22Rv1 (cell line): ENCODE measurements around the gene CHAC1.

Source experiments
- H3K27ac ChIP-seq: fragments of 450-650 bp; 2 replicates; pipeline ENCODE4 v1.5.1; 2017
- CTCF ChIP-seq: fragments of 450-650 bp; IDR thresholded peaks from 2 replicates; pipeline ENCODE4 v1.5.1; 2017; ENCODE audit warnings: mild to moderate bottlenecking
- ZFX ChIP-seq: fragments of 450-650 bp; IDR thresholded peaks from 2 replicates; pipeline ENCODE4 v1.6.1; 2017; ENCODE audit warnings: antibody characterized with exemption, borderline replicate concordance

Gene CHAC1

GRCh38 chr15:40915679-40916078 is 37.6 kb upstream of the CHAC1 start:
- no peak for TF ChIP-seq ZFX
- TF ChIP-seq CTCF: no peak
- no peak overlapping the region for H3K27ac ChIP-seq

- no peak for TF ChIP-seq CTCF
- TF ChIP-seq ZFX: no peak
- H3K27ac ChIP-seq: no peak overlapping the region
These were observed 35.7 kb upstream of the CHAC1 start for GRCh38 chr15:40917585-40917984.

GRCh38 chr15:40918146-40918798 is 35.0 kb upstream of the CHAC1 start:
- no peak overlapping the region for H3K27ac ChIP-seq
- TF ChIP-seq CTCF (no peak), ZFX (no peak)

- no peak overlapping the region for H3K27ac ChIP-seq
- TF ChIP-seq CTCF: no peak
- TF ChIP-seq ZFX: no peak
These were observed 34.4 kb upstream of the CHAC1 start for GRCh38 chr15:40918799-40919392.

DNA sequence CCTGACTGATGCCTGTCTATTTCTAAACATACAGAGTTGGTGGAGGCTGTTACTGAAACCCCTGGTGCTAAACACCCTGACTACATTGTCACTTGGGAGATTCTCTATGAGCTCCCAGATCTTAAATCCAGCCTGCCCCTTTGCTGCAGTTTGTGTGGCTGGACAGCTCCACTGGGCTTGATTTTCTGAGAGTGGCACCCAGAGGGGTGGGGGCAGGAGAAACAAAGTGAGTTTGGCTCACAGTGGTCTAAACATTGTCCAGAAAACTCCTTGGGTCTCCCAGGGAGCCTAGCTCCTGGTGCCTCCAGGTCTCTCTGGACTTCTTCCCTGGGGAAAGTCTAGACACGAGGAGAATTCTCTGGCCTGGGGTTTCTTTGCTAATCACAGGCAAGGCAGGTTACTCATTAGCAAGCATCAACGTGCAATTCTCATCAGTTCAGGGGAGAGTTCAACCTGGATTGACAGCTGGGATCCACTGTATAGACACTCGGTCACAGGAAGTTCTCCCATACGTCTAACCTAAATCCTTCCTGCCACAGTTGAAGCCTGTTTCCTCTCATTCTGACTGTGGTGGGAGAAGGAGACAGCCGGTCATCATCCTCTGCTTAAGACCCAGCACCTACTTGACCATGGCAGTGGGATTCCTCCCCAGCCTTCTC is 31.2 kb upstream of the CHAC1 start:
- H3K27ac ChIP-seq: no peak overlapping the region

GRCh38 chr15:40922608-40923005 is 30.7 kb upstream of the CHAC1 start:
- TF ChIP-seq CTCF: no peak
- TF ChIP-seq ZFX: no peak
- H3K27ac ChIP-seq: no peak overlapping the region

More for the DNA sequence above, 31.2 kb upstream of the CHAC1 start:
- no peak for TF ChIP-seq ZFX

DNA sequence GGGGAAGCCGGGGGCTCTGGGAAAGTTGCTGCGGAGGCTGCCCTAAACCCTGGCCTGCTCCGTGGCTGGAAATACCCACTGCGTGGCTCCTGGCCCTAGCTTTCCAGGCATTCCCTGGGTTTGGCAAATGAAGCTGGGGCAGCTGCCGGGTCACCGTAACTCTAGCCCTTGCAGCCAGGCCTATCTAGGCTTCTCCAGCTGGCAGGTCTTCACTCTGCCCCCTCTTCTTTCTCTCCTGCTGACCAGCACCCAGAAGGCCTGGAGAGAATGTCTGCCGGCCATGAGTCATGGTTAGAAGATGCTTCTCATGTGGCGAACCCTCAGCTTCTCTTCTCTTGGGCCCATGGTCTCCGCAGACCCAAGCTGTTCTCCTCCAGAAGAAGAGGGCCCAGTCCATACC is 29.7 kb upstream of the CHAC1 start:
- TF ChIP-seq CTCF (no peak), ZFX (no peak)

GRCh38 chr15:40925495-40925862 is 27.8 kb upstream of the CHAC1 start:
- no peak for TF ChIP-seq ZFX
- no peak for TF ChIP-seq CTCF
- H3K27ac ChIP-seq: no peak overlapping the region

More for the DNA sequence above, 29.7 kb upstream of the CHAC1 start:
- H3K27ac ChIP-seq: no peak overlapping the region
